ENCODE data around the gene PSMD6. TPM values are rescaled to one million over a fixed set of nuclear protein-coding genes. Genes with fewer than 3 reads are reported as not detected.
A peak's percentile ranks its signal among the peaks of the same experiment; 100 is the strongest.

The PSMD6 gene
- total and polyA plus RNA-seq, 4 donors = 47.5 to 52.9 (median 52.4) TPM

- ATAC-seq (ENCODE audit: low FRiP score) (no peak), DNase-seq (no peak)
- Histone ChIP-seq H3K27ac (ENCODE audit: low read depth in 1 of 2, low read length in 2 of 2) (no peak overlapping the region), H3K4me3 (ENCODE audit: low read length in 2 of 2) (no peak overlapping the region), H3K27me3 (ENCODE audit: control insufficient read depth in 1 of 2, insufficient read depth in 2 of 2, low read length in 1 of 2) (no peaks in the 10 kb centered on the region), H3K9me3 (ENCODE audit: control insufficient read depth, low read length) (no peaks in the 10 kb centered on the region), H3K4me1 (ENCODE audit: control insufficient read depth in 1 of 2, insufficient read depth in 2 of 2, low read length in 2 of 2) (peaks cover 4% of the 10 kb centered on the region in 2 donors), H3K36me3 (ENCODE audit: control insufficient read depth in 1 of 2, insufficient read depth in 2 of 2, low read length in 1 of 2) (peaks cover 0 to 9% of the 10 kb centered on the region in 2 donors)
- 74 to 81% methylated on average over 8 of the region's 8 CpGs for WGBS, 2 donors
- intact Hi-C loops (cut with DNase I) = no loop called here
These were observed 42.3 kb downstream of the PSMD6 start for GRCh38 chr3:63980830-63981498.

- no peak for DNase-seq
These were observed 43.3 kb downstream of the PSMD6 start for GRCh38 chr3:63980019-63980418.

GRCh38 chr3:63979093-63979885, 44.0 kb downstream of the PSMD6 start:
- Histone ChIP-seq H3K27ac (ENCODE audit: low read depth in 1 of 2, low read length in 2 of 2) (no peak overlapping the region), H3K36me3 (ENCODE audit: control insufficient read depth in 1 of 2, insufficient read depth in 2 of 2, low read length in 1 of 2) (peaks cover 0 to 9% of the 10 kb centered on the region in 2 donors), H3K9me3 (ENCODE audit: control insufficient read depth, low read length) (no peaks in the 10 kb centered on the region), H3K4me3 (ENCODE audit: low read length in 2 of 2) (no peak overlapping the region), H3K27me3 (ENCODE audit: control insufficient read depth in 1 of 2, insufficient read depth in 2 of 2, low read length in 1 of 2) (no peaks in the 10 kb centered on the region), H3K4me1 (ENCODE audit: control insufficient read depth in 1 of 2, insufficient read depth in 2 of 2, low read length in 2 of 2) (peaks cover 4 to 8% of the 10 kb centered on the region in 2 donors)
- ATAC-seq (ENCODE audit: low FRiP score) (no peak), DNase-seq (no peak)
- 42 to 48% methylated on average over 12 of the region's 12 CpGs for WGBS, 2 donors
- intact Hi-C loops (cut with DNase I) = no loop called here

More at GRCh38 chr3:63980019-63980418, 43.3 kb downstream of the PSMD6 start:
- no peak for ATAC-seq (ENCODE audit: low FRiP score)
- 84 to 86% methylated on average over 2 of the region's 2 CpGs for WGBS, 2 donors
- H3K36me3 ChIP-seq (ENCODE audit: control insufficient read depth in 1 of 2, insufficient read depth in 2 of 2, low read length in 1 of 2) = peaks cover 0 to 8% of the 10 kb centered on the region in 2 donors
- intact Hi-C loops (cut with DNase I) = no loop called here
- no peak overlapping the region for H3K4me3 ChIP-seq (ENCODE audit: low read length in 2 of 2)
- H3K9me3 ChIP-seq (ENCODE audit: control insufficient read depth, low read length) = no peaks in the 10 kb centered on the region
- H3K27me3 ChIP-seq (ENCODE audit: control insufficient read depth in 1 of 2, insufficient read depth in 2 of 2, low read length in 1 of 2) = no peaks in the 10 kb centered on the region
- peaks cover 4 to 8% of the 10 kb centered on the region in 2 donors for H3K4me1 ChIP-seq (ENCODE audit: control insufficient read depth in 1 of 2, insufficient read depth in 2 of 2, low read length in 2 of 2)
- no peak overlapping the region for H3K27ac ChIP-seq (ENCODE audit: low read depth in 1 of 2, low read length in 2 of 2)

GRCh38 chr3:63977893-63978292, 45.4 kb downstream of the PSMD6 start:
- no peaks in the 10 kb centered on the region for H3K9me3 ChIP-seq (ENCODE audit: control insufficient read depth, low read length)
- no peak for DNase-seq
- no peak overlapping the region for H3K27ac ChIP-seq (ENCODE audit: low read depth in 1 of 2, low read length in 2 of 2)
- H3K4me3 ChIP-seq (ENCODE audit: low read length in 2 of 2) = no peak overlapping the region
- WGBS, 2 donors = 59 to 77% methylated on average over 4 of the region's 4 CpGs
- H3K36me3 ChIP-seq (ENCODE audit: control insufficient read depth in 1 of 2, insufficient read depth in 2 of 2, low read length in 1 of 2) = peaks cover 0 to 9% of the 10 kb centered on the region in 2 donors
- no peak for ATAC-seq (ENCODE audit: low FRiP score)
- peaks cover 4 to 8% of the 10 kb centered on the region in 2 donors for H3K4me1 ChIP-seq (ENCODE audit: control insufficient read depth in 1 of 2, insufficient read depth in 2 of 2, low read length in 2 of 2)
- no peaks in the 10 kb centered on the region for H3K27me3 ChIP-seq (ENCODE audit: control insufficient read depth in 1 of 2, insufficient read depth in 2 of 2, low read length in 1 of 2)
- intact Hi-C loops (cut with DNase I) = no loop called here

- Histone ChIP-seq H3K4me1 (ENCODE audit: control insufficient read depth in 1 of 2, insufficient read depth in 2 of 2, low read length in 2 of 2) (peaks cover 4 to 9% of the 10 kb centered on the region in 2 donors), H3K9me3 (ENCODE audit: control insufficient read depth, low read length) (no peaks in the 10 kb centered on the region), H3K4me3 (ENCODE audit: low read length in 2 of 2) (no peak overlapping the region), H3K36me3 (ENCODE audit: control insufficient read depth in 1 of 2, insufficient read depth in 2 of 2, low read length in 1 of 2) (peaks cover 0 to 8% of the 10 kb centered on the region in 2 donors), H3K27me3 (ENCODE audit: control insufficient read depth in 1 of 2, insufficient read depth in 2 of 2, low read length in 1 of 2) (no peaks in the 10 kb centered on the region), H3K27ac (ENCODE audit: low read depth in 1 of 2, low read length in 2 of 2) (no peak overlapping the region)
- intact Hi-C loops (cut with DNase I) = no loop called here
- ATAC-seq (ENCODE audit: low FRiP score) (no peak), DNase-seq (no peak)
- 90 to 93% methylated on average over 2 of the region's 2 CpGs for WGBS, 2 donors
These were observed 46.5 kb downstream of the PSMD6 start for GRCh38 chr3:63976872-63977200.

GRCh38 chr3:63976161-63976871, 47.0 kb downstream of the PSMD6 start:
- Histone ChIP-seq H3K27me3 (ENCODE audit: control insufficient read depth in 1 of 2, insufficient read depth in 2 of 2, low read length in 1 of 2) (no peaks in the 10 kb centered on the region), H3K9me3 (ENCODE audit: control insufficient read depth, low read length) (no peaks in the 10 kb centered on the region), H3K4me1 (ENCODE audit: control insufficient read depth in 1 of 2, insufficient read depth in 2 of 2, low read length in 2 of 2) (peaks cover 4 to 9% of the 10 kb centered on the region in 2 donors), H3K27ac (ENCODE audit: low read depth in 1 of 2, low read length in 2 of 2) (no peak overlapping the region), H3K36me3 (ENCODE audit: control insufficient read depth in 1 of 2, insufficient read depth in 2 of 2, low read length in 1 of 2) (peaks cover 0 to 7% of the 10 kb centered on the region in 2 donors), H3K4me3 (ENCODE audit: low read length in 2 of 2) (no peak overlapping the region)
- DNase-seq = no peak
- ATAC-seq (ENCODE audit: low FRiP score) = peak; percentile 53
- WGBS, 2 donors = 75 to 81% methylated on average over 4 of the region's 4 CpGs
- intact Hi-C loops (cut with DNase I) = no loop called here

GRCh38 chr3:63975723-63976122, 47.6 kb downstream of the PSMD6 start:
- H3K27ac ChIP-seq (ENCODE audit: low read depth in 1 of 2, low read length in 2 of 2) = no peak overlapping the region
- intact Hi-C loops (cut with DNase I) = no loop called here
- WGBS, 2 donors = 17% methylated on average over 3 of the region's 3 CpGs
- peaks cover 7 to 11% of the 10 kb centered on the region in 2 donors for H3K4me1 ChIP-seq (ENCODE audit: control insufficient read depth in 1 of 2, insufficient read depth in 2 of 2, low read length in 2 of 2)
- no peaks in the 10 kb centered on the region for H3K27me3 ChIP-seq (ENCODE audit: control insufficient read depth in 1 of 2, insufficient read depth in 2 of 2, low read length in 1 of 2)
- DNase-seq (peak in 1 of 2 donors; percentile 61), ATAC-seq (ENCODE audit: low FRiP score) (peak; percentile 30)
- peaks cover 0 to 4% of the 10 kb centered on the region in 2 donors for H3K36me3 ChIP-seq (ENCODE audit: control insufficient read depth in 1 of 2, insufficient read depth in 2 of 2, low read length in 1 of 2)
- H3K9me3 ChIP-seq (ENCODE audit: control insufficient read depth, low read length) = no peaks in the 10 kb centered on the region
- no peak overlapping the region for H3K4me3 ChIP-seq (ENCODE audit: low read length in 2 of 2)

- peaks cover 0 to 1% of the 10 kb centered on the region in 2 donors for H3K36me3 ChIP-seq (ENCODE audit: control insufficient read depth in 1 of 2, insufficient read depth in 2 of 2, low read length in 1 of 2)
- intact Hi-C loops (cut with DNase I) = no loop called here
- H3K4me1 ChIP-seq (ENCODE audit: control insufficient read depth in 1 of 2, insufficient read depth in 2 of 2, low read length in 2 of 2) = peaks cover 13 to 14% of the 10 kb centered on the region in 2 donors
- H3K27ac ChIP-seq (ENCODE audit: low read depth in 1 of 2, low read length in 2 of 2) = no peak overlapping the region
- H3K9me3 ChIP-seq (ENCODE audit: control insufficient read depth, low read length) = no peaks in the 10 kb centered on the region
- H3K4me3 ChIP-seq (ENCODE audit: low read length in 2 of 2) = no peak overlapping the region
- ATAC-seq (ENCODE audit: low FRiP score) (no peak), DNase-seq (no peak)
- WGBS, 2 donors = 86 to 94% methylated on average over 1 of the region's 1 CpG
- no peaks in the 10 kb centered on the region for H3K27me3 ChIP-seq (ENCODE audit: control insufficient read depth in 1 of 2, insufficient read depth in 2 of 2, low read length in 1 of 2)
These were observed 48.8 kb downstream of the PSMD6 start for GRCh38 chr3:63974451-63974850.
